ENCODE data around the gene MED26.
"Not testable (repeated sequence)": the region's sequence is repeated elsewhere in the genome, so short reads cannot be mapped to it uniquely, and the experiment has no call there.

Gene MED26, protein sequence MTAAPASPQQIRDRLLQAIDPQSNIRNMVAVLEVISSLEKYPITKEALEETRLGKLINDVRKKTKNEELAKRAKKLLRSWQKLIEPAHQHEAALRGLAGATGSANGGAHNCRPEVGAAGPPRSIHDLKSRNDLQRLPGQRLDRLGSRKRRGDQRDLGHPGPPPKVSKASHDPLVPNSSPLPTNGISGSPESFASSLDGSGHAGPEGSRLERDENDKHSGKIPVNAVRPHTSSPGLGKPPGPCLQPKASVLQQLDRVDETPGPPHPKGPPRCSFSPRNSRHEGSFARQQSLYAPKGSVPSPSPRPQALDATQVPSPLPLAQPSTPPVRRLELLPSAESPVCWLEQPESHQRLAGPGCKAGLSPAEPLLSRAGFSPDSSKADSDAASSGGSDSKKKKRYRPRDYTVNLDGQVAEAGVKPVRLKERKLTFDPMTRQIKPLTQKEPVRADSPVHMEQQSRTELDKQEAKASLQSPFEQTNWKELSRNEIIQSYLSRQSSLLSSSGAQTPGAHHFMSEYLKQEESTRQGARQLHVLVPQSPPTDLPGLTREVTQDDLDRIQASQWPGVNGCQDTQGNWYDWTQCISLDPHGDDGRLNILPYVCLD

GRCh38 chr19:16628183-16628983 lies at the start of gene MED26:
MED26 (minus strand) TSS chr19:16628204; CDS start chr19:16627943, 261 bp downstream.
- DNase-seq = peak; percentile 90 to 99 (median 93)
- intact Hi-C loops (cut with DNase I) = loop anchor here (1.0 to 5.0 kb wide), 4 partner anchors 32 to 86 kb away; partner anchors contain the start of genes CHERP, SLC35E1 and SMIM7

GRCh38 chr19:16677055-16677454 lies 49.1 kb upstream of the MED26 start:
- DNase-seq = no peak
- intact Hi-C loops (cut with DNase I) = no loop called here

DNA sequence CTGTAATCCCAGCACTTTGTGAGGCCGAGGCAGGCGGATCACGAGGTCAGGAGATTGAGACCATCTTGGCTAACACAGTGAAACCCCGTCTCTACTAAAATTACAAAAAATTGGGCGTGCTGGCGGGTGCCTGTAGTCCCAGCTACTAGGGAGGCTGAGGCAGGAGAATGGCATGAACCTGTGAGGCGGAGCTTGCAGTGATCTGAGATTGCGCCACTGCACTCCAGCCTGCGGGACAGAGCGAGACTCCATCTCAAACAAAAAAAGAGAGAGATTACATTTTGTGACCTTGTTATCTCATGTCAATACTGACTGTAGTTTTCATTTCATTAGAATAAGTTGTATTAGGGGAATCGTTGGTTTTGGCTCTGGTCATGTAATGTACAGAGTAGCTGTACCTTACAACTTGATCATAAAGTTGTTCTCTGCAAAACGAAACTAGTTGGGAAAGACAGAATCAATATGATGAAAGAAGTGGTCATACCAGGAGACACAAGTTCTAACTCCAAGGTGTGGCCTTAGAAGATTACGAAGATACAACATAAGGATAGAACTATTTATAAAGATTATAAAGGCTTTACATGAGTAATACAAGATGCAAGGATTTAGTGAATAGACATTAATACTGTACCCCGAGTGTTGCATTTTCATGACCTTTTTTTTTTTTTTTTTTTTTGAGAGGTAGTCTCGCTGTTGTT lies 48.2 kb upstream of the MED26 start:
- DNase-seq = no peak
- intact Hi-C loops (cut with DNase I) = no loop called here

GRCh38 chr19:16673839-16674238 lies 45.8 kb upstream of the MED26 start:
- intact Hi-C loops (cut with DNase I); DNase-seq: not testable (repeated sequence)

DNA sequence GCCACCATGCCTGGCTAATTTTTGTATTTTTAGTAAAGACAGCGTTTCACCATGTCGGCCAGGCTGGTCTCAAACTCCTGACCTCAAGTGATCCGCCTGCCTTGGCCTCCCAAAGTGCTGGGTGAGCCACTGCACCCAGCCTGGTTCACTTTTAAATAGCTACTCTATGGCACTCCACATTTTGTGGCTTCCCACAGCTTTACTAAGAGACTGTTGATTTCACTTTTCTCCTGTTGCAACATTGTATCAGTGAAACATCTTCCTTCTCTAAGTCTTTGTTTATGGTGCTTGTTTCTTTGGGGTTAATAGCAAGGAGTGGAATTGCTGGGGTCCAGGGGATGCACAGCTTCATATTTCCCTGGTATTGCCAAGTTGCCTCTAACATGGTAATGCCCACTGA lies 45.2 kb upstream of the MED26 start:
- no peak for DNase-seq
- intact Hi-C loops (cut with DNase I) = no loop called here

- no peak for DNase-seq
- intact Hi-C loops (cut with DNase I) = no loop called here
Measured at GRCh38 chr19:16671652-16672274, 43.8 kb upstream of the MED26 start.

- peak in 1 of 10 donors; percentile 10 for DNase-seq
- intact Hi-C loops (cut with DNase I) = no loop called here
Measured at GRCh38 chr19:16670291-16670690, 42.3 kb upstream of the MED26 start.

DNA sequence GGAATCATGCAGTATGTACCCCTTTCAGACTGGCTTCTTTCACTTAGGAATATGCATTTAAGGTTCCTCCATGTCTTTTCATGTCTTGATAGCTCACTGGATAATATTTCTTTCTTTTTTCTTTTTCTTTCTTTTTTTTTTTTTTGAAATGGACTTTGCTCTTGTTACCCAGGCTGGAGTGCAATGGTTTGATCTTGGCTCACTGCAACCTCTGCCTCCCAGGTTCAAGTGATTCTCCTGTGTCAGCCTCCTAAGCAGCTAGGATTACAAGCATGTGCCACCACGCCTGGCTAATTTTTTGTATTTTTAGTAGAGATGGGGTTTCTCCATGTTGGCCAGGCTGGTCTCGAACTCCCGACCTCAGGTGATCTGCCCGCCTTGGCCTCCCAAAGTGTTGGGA lies 40.7 kb upstream of the MED26 start:
- intact Hi-C loops (cut with DNase I) = not testable (repeated sequence)

GRCh38 chr19:16668176-16668575 lies 40.2 kb upstream of the MED26 start:
- DNase-seq = no peak
- intact Hi-C loops (cut with DNase I) = no loop called here

More for the DNA sequence above, 40.7 kb upstream of the MED26 start:
- not testable (repeated sequence) for DNase-seq

DNA sequence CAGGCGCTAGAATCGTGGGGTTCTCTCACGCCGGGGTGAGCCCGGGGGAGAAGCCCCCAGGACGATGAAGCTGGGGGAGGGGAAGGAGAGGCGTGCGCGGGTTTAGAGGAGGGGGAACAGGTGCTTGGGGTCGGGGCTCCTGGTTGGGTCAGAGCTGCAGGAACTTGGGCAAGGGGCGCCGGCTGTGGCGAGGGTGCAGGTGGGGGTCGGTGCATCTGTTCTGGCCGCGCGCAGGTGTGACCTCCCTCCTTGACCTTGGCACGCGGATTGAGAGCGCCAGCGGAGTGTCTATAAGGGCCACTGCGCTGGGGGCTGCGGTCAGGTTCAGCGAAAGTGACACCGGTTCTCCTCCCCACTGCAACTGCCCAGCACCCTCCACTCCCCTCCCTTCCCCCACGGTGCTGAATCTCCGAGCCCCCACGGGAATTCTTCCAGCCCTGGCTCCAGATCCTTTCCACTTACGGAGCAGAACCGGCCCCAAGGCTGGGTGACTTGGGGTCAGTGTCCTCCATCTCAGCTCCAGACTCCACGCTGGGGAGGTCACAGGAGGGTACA lies 33.6 kb upstream of the MED26 start:
- intact Hi-C loops (cut with DNase I) = no loop called here
- peak in 6 of 10 donors; percentile 12 to 84 (median 24) for DNase-seq

GRCh38 chr19:16660763-16661479 lies 32.9 kb upstream of the MED26 start, which contains the start of gene TMEM38A:
TMEM38A (plus strand) TSS chr19:16661139; CDS start chr19:16661218, 79 bp downstream.
- intact Hi-C loops (cut with DNase I) = loop anchor here (1.0 kb wide), 2 partner anchors 33 to 119 kb away; partner anchors contain the start of genes CHERP and MED26

DNA sequence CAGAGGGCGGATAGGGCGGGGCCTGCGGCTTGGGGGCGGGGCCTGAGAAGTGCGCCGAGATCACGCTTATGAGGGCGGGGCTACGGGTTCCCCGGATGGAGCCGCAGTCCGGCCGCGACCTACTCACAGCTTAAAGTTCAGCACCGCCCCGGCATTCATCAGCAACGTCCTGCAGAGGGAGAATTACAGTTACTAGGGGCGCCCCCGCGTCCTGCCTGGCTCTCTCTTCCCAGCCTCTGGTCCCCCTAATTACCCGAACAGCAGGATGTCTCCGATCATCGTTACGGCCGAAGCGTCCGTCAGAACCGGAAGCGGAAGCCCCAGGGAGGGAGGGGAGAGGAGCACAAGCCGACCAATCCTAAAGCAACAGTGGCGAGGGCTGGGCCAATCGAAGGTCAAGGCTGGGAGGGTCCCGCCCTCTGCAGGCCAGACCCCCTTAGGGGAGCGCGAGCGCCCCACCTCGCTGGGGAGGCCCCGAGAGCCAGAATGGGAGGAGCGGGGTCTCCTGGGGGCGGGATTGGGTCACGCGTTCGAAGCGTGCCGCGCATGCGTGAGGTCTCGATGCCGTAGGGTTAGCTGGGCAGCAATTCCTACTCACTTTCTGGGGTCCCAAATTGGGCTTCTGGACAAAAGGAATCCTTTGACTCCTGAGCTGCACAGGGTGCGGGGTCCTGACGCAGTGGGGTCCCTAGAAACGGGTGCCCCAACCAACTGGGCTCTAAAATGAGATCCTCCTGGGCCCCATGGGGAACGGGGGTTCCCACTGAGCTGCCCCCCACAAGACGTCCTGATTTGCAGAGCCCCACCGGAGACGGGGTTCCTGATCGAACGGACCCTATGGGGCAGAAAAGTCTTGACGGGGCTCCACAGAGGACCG lies 32.1 kb upstream of the MED26 start, which contains the start of gene SMIM7:
Gene SMIM7 (minus strand): TSS at position 313 of the 877 bp plus-strand sequence. CDS start 34 bp downstream, at position 279.
- peak; percentile 97 to 100 (median 99) for DNase-seq
- intact Hi-C loops (cut with DNase I) = loop anchor here (1.0 kb wide), 3 partner anchors 32 to 118 kb away; partner anchors contain the start of genes CHERP, MED26 and SLC35E1

More at GRCh38 chr19:16660763-16661479, 32.9 kb upstream of the MED26 start, which contains the start of gene TMEM38A:
- peak in 8 of 10 donors; percentile 5 to 87 (median 40) for DNase-seq

DNA sequence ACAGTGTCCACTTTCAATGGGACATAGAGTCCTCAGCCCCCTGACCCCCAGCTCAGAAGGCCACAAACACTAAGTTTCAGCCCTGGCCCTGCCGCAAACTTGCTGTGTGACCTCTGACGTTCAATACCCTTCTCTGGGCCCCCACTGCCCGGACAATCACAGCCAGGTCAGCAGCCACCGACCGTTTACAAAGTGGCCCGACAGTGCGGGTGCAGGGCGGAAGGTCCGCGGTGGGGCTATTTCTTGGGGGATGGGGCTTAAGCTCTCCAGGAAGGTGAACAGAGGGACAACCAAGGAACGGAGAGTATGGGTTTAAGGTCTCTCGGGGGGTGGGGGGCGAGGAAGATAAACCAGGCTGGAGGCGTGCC lies 31.4 kb upstream of the MED26 start:
- peak in 1 of 10 donors; percentile 84 for DNase-seq
- intact Hi-C loops (cut with DNase I) = loop anchor here (1.0 kb wide), 1 partner anchor 87 kb away; the partner anchor contains the start of gene SLC35E1

GRCh38 chr19:16657384-16657783 lies 29.4 kb upstream of the MED26 start:
- intact Hi-C loops (cut with DNase I) = no loop called here

GRCh38 chr19:16655727-16656126 lies 27.7 kb upstream of the MED26 start:
- no peak for DNase-seq
- intact Hi-C loops (cut with DNase I) = no loop called here

More at GRCh38 chr19:16657384-16657783, 29.4 kb upstream of the MED26 start:
- no peak for DNase-seq

DNA sequence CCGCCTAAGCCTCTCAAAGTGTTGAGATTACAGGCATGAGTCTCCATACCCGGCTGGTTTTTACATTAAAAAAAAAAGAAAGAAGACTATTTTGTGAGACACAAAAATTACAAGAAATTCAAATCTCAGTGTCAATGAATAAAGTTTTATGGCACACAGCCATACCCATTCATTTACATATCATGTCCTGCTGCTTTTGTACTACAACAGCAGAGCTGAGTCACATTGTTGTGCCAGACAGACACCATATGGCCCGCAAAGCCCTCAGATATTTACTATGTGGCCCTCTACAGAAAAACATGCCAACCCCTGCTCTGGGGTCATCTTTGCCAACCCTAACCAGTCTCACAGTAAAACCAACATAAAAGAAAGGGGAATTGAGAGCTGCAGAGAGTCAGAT lies 26.6 kb upstream of the MED26 start:
- intact Hi-C loops (cut with DNase I) = no loop called here
- DNase-seq = no peak

DNA sequence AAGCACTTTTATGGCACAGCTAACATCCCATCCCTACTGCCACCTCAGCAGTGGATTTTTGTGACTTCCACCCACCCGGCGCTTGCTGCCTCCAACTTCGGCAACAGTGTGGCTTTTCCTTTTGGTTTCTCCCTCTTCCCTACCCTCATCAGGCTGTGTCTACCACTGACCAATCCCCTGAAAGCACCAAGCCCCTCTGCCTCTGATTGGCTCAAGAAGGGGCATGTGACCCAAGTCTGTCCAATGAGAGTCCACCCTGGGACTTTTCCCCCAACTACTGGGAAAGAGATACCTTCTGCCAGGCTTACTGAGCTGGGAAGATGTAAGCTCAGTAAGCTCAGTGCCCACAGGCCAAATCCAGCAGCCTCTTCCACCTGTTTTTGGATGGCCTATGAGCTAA lies 26.1 kb upstream of the MED26 start:
- DNase-seq = peak in 2 of 10 donors; percentile 15 to 84
- intact Hi-C loops (cut with DNase I) = no loop called here

Measured in posterior cingulate gyrus (tissue), 11 donors.